ENCODE data around the gene CACNG4.
"Not testable (repeated sequence)": the region's sequence is repeated elsewhere in the genome, so short reads cannot be mapped to it uniquely, and the experiment has no call there.

CACNG4 gene

DNA sequence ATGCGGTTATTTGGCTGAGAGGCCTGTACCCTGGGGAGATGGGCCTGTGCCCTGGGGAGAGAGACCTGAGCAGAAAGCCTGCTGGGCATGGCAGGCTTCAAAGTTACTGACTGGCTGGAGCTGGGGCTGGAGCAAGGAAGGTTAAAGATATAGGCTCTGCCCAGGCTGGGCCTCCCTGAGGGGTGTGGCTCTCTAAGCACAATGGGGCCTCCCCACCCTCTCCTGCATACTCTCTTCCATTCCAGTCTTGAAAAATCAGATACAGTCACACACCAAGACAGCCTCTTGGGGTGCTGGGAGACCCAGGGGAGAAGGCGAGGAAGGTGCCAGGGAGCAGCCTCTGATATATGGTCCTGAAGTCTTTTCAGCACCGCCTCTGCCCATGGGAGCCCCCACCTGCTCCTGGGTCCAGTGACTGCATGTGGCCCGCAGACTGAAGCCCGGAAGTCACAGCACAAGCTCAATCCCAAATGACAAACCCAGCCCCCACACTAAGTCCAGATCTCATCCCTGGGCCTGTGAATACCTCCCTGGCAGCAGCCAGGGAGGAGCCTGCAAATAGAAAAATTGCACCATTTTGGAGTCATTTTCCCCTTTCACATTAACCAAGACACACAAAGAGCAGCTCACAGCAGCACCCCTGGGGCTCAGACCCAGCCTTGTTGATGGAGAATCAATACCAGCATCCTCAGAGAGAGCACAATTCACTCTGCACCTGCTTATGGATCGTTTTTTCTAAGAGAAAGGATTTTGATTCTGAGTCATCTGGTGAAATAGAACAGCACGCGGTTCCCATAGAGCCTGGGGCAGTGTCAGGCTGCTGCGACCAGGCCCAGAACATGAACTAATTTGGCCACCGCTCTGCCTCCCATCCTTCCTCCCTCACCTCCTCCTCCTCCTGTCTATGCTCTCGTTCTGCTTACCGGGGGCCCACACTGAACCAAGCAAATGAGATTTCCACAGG, 54.2 kb downstream of the CACNG4 start:
- no peak for DNase-seq (ENCODE audit: low read depth)

DNA sequence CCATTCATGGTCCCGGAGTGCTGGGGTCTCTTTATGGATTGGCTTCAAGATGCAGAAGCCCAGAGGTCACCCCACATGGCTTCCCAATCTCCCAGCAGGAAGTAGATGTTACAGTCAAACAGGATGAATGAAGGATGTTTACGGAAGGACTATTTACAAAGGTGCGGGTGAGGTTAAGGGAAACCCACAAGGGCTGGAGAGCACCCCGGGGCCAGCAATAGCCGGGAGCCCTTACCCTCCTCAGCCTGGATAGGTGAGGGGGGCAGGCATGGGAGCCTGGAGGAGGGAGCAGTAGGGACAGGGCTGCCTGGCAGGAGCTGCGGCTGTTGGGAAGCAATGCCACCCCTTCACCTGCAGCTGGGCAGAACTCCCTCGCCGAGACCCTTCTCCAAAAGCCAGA, 55.3 kb downstream of the CACNG4 start:
- DNase-seq (ENCODE audit: low read depth), result no peak

DNA sequence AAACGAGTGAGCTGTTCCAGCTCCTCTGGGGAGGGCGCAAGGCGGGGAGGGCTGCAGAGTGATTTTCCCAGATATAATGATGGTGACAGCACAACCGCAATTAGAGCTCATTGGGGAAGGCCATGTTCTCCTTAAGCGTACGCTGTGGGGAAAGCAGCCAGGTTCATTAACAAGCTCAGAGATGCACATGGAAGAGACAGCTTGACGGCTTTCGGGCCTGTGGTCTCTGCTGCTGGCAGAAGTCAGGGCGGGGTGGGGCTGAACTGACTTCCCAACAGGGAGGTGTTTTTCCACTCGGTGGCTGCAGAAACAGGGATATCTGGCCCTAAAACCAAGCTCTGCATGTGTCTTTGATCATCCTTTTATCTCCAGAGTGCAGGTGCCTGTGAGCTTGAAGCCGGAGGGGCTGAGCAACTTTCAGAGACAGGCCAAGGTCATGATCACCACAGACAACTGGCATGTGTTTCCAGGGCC, 55.8 kb downstream of the CACNG4 start:
- no peak for DNase-seq (ENCODE audit: low read depth)

- DNase-seq (ENCODE audit: low read depth), result no peak
Observed at GRCh38 chr17:67021196-67021595, 56.7 kb downstream of the CACNG4 start.

DNA sequence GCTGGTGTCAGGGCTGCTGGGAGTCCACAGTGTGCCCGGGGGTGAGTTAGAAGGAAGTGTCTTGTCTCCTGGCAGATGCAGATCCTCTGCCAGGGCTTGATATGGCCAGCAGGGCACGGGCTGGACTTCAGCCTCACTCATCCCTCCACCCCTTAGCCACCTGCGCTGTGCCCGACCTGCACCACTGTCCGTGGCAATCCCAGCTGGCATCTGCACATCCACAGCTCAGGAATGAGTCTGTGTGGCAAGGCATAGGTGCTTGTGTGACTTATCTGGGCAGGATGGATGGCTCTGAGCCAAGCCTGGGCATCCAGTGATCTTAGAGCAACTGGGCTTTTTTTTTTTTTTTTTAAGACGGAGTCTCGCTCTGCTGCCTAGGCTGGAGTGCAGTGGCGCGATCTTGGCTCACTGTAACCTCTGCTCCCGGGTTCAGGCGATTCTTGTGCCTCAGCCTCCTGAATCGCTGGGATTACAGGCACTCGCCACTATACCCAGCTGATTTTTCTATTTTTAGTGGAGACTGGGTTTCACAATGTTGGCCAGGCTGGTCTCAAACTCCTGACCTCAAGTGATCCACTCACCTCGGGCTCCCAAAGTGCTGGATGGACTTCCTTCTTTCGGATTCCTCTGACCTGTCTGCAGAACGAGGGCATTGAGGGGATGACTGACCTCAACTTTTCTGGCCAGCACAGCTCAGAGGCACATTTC, 57.4 kb downstream of the CACNG4 start:
- no peak for DNase-seq (ENCODE audit: low read depth)

DNA sequence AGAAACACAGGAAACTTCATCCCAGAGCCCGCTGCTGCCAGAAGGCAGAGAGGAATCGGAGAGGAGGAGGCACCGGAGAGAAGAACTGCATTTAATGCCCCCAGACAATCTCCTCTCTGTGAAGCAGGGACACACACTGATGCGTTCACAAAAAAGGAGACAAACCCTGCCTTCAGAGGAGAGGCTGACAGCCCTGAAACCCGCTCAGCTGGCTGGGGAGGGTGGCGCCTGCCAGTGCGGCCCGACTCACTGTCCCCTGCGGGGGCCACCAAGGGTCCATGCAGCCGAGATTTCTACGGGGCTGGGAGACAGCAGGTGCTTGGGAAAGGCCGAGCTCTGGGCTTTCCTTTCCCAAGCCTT, 57.9 kb downstream of the CACNG4 start:
- DNase-seq (ENCODE audit: low read depth), result no peak

DNA sequence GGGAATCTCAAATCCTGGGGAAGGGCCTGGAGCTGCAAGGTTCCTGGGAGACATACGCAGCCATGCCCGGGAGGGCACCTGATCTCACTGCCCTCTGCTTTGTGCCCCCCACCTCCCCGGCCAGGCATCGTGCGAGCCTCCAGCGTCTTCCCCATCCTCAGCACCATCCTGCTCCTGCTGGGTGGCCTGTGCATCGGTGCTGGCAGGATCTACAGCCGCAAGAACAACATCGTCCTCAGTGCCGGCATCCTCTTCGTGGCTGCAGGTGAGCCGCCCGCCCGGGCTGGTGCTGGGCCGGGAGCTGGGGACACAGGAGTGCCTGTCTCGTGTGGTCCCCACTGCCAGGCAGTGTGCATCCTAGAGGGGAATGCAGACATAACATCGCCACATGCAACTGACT, 60.2 kb downstream of the CACNG4 start:
- DNase-seq (ENCODE audit: low read depth), result no peak

GRCh38 chr17:67025216-67025792, 60.8 kb downstream of the CACNG4 start:
- no peak for DNase-seq (ENCODE audit: low read depth)

DNA sequence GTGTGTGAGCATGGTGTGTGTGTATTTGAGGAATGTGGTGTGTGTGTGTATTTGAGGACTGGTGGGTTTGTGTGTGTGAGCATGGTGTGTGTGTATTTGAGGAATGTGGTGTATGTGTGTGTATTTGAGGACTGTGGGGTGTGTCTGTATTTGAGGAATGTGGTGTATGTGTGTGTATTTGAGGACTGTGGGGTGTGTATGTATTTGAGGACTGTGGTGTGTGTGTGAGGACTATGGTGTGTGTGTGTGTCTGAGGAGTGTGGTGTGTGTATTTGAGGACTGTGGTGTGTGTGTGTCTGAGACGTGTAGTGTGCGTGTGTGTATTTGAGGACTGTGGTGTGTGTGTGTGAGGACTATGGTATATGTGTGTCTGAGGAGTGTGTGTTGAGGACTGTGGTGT, 61.8 kb downstream of the CACNG4 start:
- no peak for DNase-seq (ENCODE audit: low read depth)

DNA sequence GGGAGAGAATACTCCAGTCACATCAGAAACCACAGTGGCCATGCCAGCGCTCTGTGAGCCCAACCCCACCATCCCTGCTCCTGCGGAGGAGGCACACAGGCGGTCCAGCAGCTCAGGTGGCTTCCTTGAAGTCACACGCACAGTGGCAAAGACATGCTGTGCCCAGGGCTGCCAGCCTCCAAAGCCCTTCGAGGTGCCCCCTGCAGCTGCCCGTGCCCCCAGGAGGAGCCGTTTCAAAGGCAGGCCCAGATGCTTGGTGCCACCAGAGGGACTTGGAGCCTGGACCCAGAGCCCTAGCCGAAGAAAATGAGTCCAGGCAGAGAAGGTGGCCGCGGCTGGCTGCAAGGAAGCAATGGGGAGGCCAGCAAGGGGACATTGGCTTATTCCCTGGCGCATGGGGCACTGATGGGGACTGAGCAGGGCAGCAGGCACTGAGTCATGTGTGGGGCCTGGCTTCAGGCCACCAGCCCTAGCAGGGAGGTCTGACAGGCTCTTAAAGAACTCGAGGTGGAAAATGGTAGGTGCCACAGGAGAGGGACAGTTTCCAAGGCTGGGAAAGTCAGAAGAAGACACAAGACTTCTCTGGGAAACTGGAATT, 62.6 kb downstream of the CACNG4 start:
- no peak for DNase-seq (ENCODE audit: low read depth)

DNA sequence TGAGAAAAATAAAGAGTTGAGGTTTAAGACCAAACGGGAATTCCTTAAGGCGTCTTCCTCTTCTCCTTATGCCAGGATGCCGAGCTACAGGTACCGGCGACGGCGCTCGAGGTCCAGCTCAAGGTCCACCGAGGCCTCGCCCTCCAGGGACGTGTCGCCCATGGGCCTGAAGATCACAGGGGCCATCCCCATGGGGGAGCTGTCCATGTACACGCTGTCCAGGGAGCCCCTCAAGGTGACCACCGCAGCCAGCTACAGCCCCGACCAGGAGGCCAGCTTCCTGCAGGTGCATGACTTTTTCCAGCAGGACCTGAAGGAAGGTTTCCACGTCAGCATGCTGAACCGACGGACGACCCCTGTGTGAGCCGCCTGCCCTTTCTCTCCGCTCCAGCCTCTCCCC, 66.1 kb downstream of the CACNG4 start:
- DNase-seq (ENCODE audit: low read depth), result no peak

- DNase-seq (ENCODE audit: low read depth), result no peak
Observed at GRCh38 chr17:67032382-67032781, 67.9 kb downstream of the CACNG4 start.

DNA sequence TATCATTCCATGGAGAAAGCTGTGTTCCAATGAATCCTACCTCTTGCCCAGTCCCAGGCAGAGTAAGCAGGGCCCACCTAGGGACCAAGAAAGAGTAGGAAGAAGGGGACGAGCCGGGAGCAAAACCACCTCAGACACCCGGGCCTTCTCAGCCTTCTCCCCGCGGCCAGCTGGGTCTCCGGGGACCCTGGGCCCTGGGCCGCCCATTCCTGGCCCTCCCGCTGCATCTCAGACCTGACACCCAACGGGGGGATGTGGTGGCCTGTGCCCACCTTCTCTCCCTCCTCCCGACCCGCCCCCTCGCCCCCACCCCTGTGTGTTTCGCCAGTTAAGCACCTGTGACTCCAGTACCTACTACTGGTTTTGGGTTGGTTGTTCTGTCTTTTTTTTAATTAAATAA, 68.5 kb downstream of the CACNG4 start:
- no peak for DNase-seq (ENCODE audit: low read depth)

DNA sequence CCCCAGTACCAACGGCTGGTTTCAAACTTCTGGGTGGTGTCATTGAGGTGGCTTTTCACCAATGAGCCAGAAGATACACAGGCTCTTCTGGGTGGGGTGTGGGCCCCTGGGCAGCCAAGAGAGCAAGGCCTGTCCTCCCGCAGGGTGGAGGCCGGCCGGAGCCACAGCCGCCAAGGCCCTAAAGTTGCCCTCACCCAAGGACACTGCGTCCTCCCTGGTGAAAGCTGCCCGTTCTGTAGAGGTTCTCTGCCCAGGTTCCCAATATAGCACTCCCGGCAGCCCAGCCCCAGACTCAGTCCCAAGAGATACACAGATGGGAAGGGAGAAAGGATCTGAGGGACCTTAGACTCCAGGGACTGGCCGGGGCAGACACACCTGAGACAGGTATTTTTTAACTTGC, 69.1 kb downstream of the CACNG4 start:
- DNase-seq (ENCODE audit: low read depth), result no peak

- no peak for DNase-seq (ENCODE audit: low read depth)
Observed at GRCh38 chr17:67035131-67036083, 70.9 kb downstream of the CACNG4 start.

DNA sequence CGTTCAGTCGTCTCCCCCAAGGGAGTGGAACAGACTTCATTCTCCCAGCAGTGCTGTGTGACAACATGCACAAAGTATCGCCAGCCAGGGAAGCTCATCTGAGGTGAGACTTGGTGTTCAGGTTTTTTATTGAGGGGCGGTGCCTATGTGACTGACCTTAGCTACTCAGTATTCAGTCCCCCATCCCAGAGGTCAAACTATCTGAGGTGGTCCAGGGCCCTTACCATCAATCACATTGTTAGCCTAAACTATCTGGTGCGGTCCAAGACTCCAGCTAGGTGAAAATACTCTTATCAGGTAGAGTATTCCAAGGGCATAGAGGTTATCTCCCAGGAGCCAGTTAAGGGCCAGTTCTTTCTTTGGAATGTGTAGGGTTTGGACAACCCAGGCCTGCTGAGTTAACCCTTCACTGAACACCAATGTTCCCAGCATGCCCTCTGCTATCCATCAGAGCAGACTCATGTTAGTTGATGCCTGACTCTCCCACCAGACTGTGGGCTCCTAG, 74.4 kb downstream of the CACNG4 start:
- no peak for DNase-seq (ENCODE audit: low read depth)

GRCh38 chr17:67040652-67041051, 76.1 kb downstream of the CACNG4 start:
- DNase-seq (ENCODE audit: low read depth), result no peak

DNA sequence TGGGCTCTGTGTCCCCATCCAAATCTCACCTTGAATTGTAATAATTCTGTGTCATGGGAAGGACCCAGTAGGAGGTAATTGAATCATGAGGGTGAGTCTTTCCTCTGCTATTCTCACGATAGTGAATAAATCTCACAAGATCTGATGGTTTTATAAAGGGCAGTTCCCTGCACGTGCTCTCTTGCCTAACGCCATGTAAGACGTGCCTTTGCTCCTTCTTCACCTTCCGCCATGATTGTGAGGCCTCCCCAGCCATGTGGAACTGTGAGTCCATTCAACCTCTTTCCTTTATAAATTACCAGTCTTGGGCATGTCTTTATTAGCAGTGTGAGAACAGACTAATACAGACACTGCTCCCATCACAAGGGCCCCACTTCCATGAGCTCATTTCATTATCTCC, 76.6 kb downstream of the CACNG4 start:
- not testable (repeated sequence) for DNase-seq (ENCODE audit: low read depth)

DNA sequence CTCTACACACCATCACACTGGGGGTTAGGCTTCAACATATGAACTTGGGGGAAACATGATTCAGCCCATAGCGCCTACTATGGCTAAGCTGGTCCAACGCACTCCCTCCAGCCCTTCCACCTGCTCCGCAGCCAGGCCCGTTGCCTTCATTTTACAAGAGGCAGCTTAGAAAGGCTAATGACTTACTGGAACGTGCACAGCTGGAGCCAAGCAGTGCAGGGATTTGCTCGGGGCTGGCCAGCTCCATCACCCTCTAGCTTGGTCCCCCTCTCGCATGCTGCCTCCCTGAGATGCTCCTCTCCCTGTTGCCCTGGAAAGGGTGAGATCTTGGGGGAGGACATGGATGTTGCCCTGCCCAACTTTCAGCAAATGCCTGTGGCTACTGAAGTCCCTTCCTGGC, 77.0 kb downstream of the CACNG4 start:
- no peak for DNase-seq (ENCODE audit: low read depth)

GRCh38 chr17:67041941-67042899, 77.7 kb downstream of the CACNG4 start:
- no peak for DNase-seq (ENCODE audit: low read depth)
